Stimulated activated CD4-positive, alpha-beta T cell treated with anti-CD3 and anti-CD28 coated beads, Interleukin-12 subunit alpha, Interleukin-12 subunit beta, amount 100 ng/mL, for 48 hours (primary cell): ENCODE results near the gene PRKCZ.
"Not testable (repeated sequence)": the region's sequence is repeated elsewhere in the genome, so short reads cannot be mapped to it uniquely, and the experiment has no call there.

Experiments used
- DNase-seq, 3 donors: peaks; one replicate each; pipeline ENCODE4 v3.0.0-alpha.2; 2020; ENCODE audit warnings: low read depth in 2 of 3, low spot score in 1 of 3

Gene PRKCZ

GRCh38 chr1:2114635-2115007 is 64.4 kb downstream of the PRKCZ start:
- not testable (repeated sequence) for DNase-seq

GRCh38 chr1:2115008-2115641 is 64.9 kb downstream of the PRKCZ start:
- no peak for DNase-seq

GRCh38 chr1:2115702-2116341 is 65.6 kb downstream of the PRKCZ start:
- DNase-seq = no peak

GRCh38 chr1:2119886-2120285 is 69.7 kb downstream of the PRKCZ start:
- no peak for DNase-seq

- DNase-seq = no peak
Observed at GRCh38 chr1:2121101-2121691, 71.0 kb downstream of the PRKCZ start.

GRCh38 chr1:2121794-2122193 is 71.6 kb downstream of the PRKCZ start:
- DNase-seq = not testable (repeated sequence)

GRCh38 chr1:2124446-2125198 is 74.4 kb downstream of the PRKCZ start:
- DNase-seq = no peak

GRCh38 chr1:2125350-2126211 is 75.4 kb downstream of the PRKCZ start:
- DNase-seq = no peak

GRCh38 chr1:2126331-2127186 is 76.3 kb downstream of the PRKCZ start:
- DNase-seq = no peak

- no peak for DNase-seq
Observed at GRCh38 chr1:2127187-2128145, 77.3 kb downstream of the PRKCZ start.

GRCh38 chr1:2128189-2128901 is 78.1 kb downstream of the PRKCZ start:
- DNase-seq = no peak

GRCh38 chr1:2129256-2129943 is 79.2 kb downstream of the PRKCZ start:
- no peak for DNase-seq

- DNase-seq = no peak
Observed at GRCh38 chr1:2130156-2130555, 79.9 kb downstream of the PRKCZ start.

- DNase-seq = no peak
Observed at GRCh38 chr1:2130871-2131289, 80.7 kb downstream of the PRKCZ start.

- no peak for DNase-seq
Observed at GRCh38 chr1:2132222-2133038, 82.2 kb downstream of the PRKCZ start.

GRCh38 chr1:2133039-2133878 is 83.0 kb downstream of the PRKCZ start:
- DNase-seq = peak; percentile 94 to 97 (median 96)
